Nasal cavity respiratory epithelium epithelial cell of viscerocranial mucosa (primary cell): ENCODE measurements around the gene DCAF12L2. TPM values are rescaled to one million over a fixed set of nuclear protein-coding genes. Genes with fewer than 3 reads are reported as not detected.

Experiments used
- total RNA-seq: library from RNA; depleted of rRNA; stranded (reverse); fragments of >200 nt; gene quantifications from 2 replicates; pipeline ENCODE4 v1.2.3, GENCODE V29; 2014

The DCAF12L2 gene
- not detected in 2 replicates for total RNA-seq

DNA sequence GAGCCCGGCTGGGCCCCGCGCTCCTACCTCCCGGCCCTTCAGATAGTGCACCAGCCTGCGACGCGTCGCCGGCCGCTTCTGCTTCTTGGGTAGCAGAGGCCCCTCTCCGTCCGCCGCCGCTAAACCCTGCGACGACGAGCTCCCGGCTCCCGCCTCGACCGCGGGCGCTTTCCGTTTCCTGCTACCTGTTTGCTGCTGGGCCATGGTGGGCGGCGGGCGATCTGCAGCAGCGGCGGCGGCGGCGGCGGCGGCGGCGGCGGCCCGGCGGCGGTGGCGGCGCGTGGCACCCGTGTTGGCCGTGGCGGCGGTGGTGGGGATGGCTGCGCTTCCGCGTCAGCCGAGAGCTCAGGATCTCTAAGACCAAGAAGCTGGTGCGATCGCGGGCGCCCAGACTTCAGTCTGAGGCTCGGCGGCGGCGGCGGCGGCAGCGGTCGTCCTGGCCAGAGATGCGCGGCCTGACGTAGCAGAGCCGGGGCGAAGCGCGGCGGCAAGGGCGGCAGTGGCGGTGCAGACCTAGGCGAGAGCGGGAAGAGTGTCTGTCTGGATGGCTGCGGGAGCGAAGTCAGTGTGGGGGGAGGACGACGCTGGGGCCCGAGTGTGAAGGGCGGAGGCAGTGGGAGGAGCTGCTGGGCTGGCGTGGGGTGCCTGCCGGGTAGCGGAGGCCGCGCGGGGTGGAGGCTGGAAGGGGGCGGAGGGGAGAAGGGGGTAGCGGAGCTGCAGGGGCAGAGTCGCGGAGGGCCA lies at the start of gene DCAF12L2:
DCAF12L2 (minus strand) TSS at position 569 of the 741 bp plus-strand sequence; CDS start at position 204, 365 bp downstream.

